ENCODE data around the gene EPS8L3.
A peak's percentile ranks its signal among the peaks of the same experiment; 100 is the strongest.

EPS8L3 gene

GRCh38 chr1:109793486-109794318 is 30.0 kb upstream of the EPS8L3 start:
- DNase-seq (ENCODE audit: low read depth in 2 of 2), result peak in 1 of 2 donors; percentile 36

GRCh38 chr1:109793089-109793485 is 29.4 kb upstream of the EPS8L3 start:
- DNase-seq (ENCODE audit: low read depth in 2 of 2), result no peak

- DNase-seq (ENCODE audit: low read depth in 2 of 2), result no peak
Measured at GRCh38 chr1:109792056-109792831, 28.5 kb upstream of the EPS8L3 start.

GRCh38 chr1:109791495-109792043 is 27.8 kb upstream of the EPS8L3 start:
- no peak for DNase-seq (ENCODE audit: low read depth in 2 of 2)

- peak; percentile 64 to 71 for DNase-seq (ENCODE audit: low read depth in 2 of 2)
Measured at GRCh38 chr1:109790735-109791494, 27.2 kb upstream of the EPS8L3 start.

GRCh38 chr1:109790329-109790728 is 26.6 kb upstream of the EPS8L3 start:
- no peak for DNase-seq (ENCODE audit: low read depth in 2 of 2)

GRCh38 chr1:109789551-109790180 is 25.9 kb upstream of the EPS8L3 start:
- DNase-seq (ENCODE audit: low read depth in 2 of 2), result no peak

GRCh38 chr1:109788695-109789521 is 25.2 kb upstream of the EPS8L3 start:
- no peak for DNase-seq (ENCODE audit: low read depth in 2 of 2)

GRCh38 chr1:109787845-109788601 is 24.3 kb upstream of the EPS8L3 start:
- DNase-seq (ENCODE audit: low read depth in 2 of 2), result no peak

- DNase-seq (ENCODE audit: low read depth in 2 of 2), result no peak
Measured at GRCh38 chr1:109787211-109787844, 23.6 kb upstream of the EPS8L3 start.

GRCh38 chr1:109786531-109787021 is 22.9 kb upstream of the EPS8L3 start:
- DNase-seq (ENCODE audit: low read depth in 2 of 2), result no peak

- DNase-seq (ENCODE audit: low read depth in 2 of 2), result no peak
Measured at GRCh38 chr1:109786112-109786480, 22.4 kb upstream of the EPS8L3 start.

GRCh38 chr1:109785446-109786111 is 21.9 kb upstream of the EPS8L3 start:
- DNase-seq (ENCODE audit: low read depth in 2 of 2), result no peak

GRCh38 chr1:109784551-109785252 is 21.0 kb upstream of the EPS8L3 start:
- no peak for DNase-seq (ENCODE audit: low read depth in 2 of 2)

GRCh38 chr1:109783436-109783835 is 19.7 kb upstream of the EPS8L3 start:
- no peak for DNase-seq (ENCODE audit: low read depth in 2 of 2)

- no peak for DNase-seq (ENCODE audit: low read depth in 2 of 2)
Measured at GRCh38 chr1:109782927-109783326, 19.2 kb upstream of the EPS8L3 start.

- no peak for DNase-seq (ENCODE audit: low read depth in 2 of 2)
Measured at GRCh38 chr1:109782514-109782913, 18.8 kb upstream of the EPS8L3 start.

- no peak for DNase-seq (ENCODE audit: low read depth in 2 of 2)
Measured at GRCh38 chr1:109781806-109782205, 18.1 kb upstream of the EPS8L3 start.

All from stimulated activated CD8-positive, alpha-beta memory T cell treated with anti-CD3 and anti-CD28 coated beads, Interleukin-15, amount 100 ng/mL, for 4 hours (primary cell).